DMS 273 (cell line): ENCODE data around the gene CAMK2D.

Experiments used
- DNase-seq: peaks from one replicate; lab custom pipeline; 2025; ENCODE audit not compliant: unreplicated experiment; lab: John Stamatoyannopoulos, UW

Gene CAMK2D

GRCh38 chr4:113407409-113407808, 354.1 kb downstream of the CAMK2D start:
- DNase-seq, result peak; percentile 11

- no peak for DNase-seq
Observed at GRCh38 chr4:113406723-113407016, 354.9 kb downstream of the CAMK2D start.

- DNase-seq, result no peak
Observed at GRCh38 chr4:113405874-113406722, 355.4 kb downstream of the CAMK2D start.

- peak; percentile 48 for DNase-seq
Observed at GRCh38 chr4:113404841-113405240, 356.7 kb downstream of the CAMK2D start.

GRCh38 chr4:113404167-113404571, 357.4 kb downstream of the CAMK2D start:
- DNase-seq, result no peak
